OCI-LY7 (cell line): ENCODE results near the gene LAMTOR2. TPM values are rescaled to one million over a fixed set of nuclear protein-coding genes. Genes with fewer than 3 reads are reported as not detected.

Experiments used
- BruUV-seq: library from RNA; stranded (reverse); fragments of 400-500 nt; replicated peaks from 2 replicates; lab custom pipeline; 2021; lab: Mats Ljungman, UMichigan
- CTCF ChIA-PET: fragments of 300-600 bp; sonication (Branson Sonifier 250); formaldehyde crosslinking; loops from one replicate; lab custom pipeline; 2022; ENCODE audit warnings: antibody characterized with exemption; ENCODE audit not compliant: unreplicated experiment; lab: Charles Lee
- POLR2A ChIA-PET: fragments of 300-600 bp; sonication (Branson Sonifier 250); formaldehyde crosslinking; loops from one replicate; lab custom pipeline; 2022; ENCODE audit warnings: antibody characterized with exemption; lab: Charles Lee
- DNase-seq: peaks from one replicate; pipeline ENCODE4 v3.0.0-alpha.2; 2015; ENCODE audit warnings: low spot score
- H2AFZ ChIP-seq: fragments of 200-600 bp; sonication (generic), shearing (Covaris generic); 2 replicates; pipeline ENCODE4 v1.6.1; 2014; ENCODE audit warnings: mild to moderate bottlenecking, antibody characterized with exemption, low read length, moderate library complexity
- H3K27ac ChIP-seq: fragments of 200-600 bp; sonication (generic); 2 replicates; pipeline ENCODE4 v1.5.1; 2014; ENCODE audit warnings: mixed run types, low read depth, mild to moderate bottlenecking, moderate library complexity, low read length, inconsistent platforms; ENCODE audit not compliant: poor library complexity, severe bottlenecking
- H3K36me3 ChIP-seq: fragments of 200-600 bp; sonication (generic); 2 replicates; pipeline ENCODE4 v1.6.1; 2014; ENCODE audit warnings: mild to moderate bottlenecking, antibody characterized with exemption, low read length, moderate library complexity, mixed read lengths; ENCODE audit not compliant: insufficient read depth
- H3K4me1 ChIP-seq: fragments of 200-600 bp; sonication (generic); 2 replicates; pipeline ENCODE4 v1.5.1; 2014; ENCODE audit warnings: mild to moderate bottlenecking, low read length; ENCODE audit not compliant: insufficient read depth, poor library complexity, severe bottlenecking
- H3K4me2 ChIP-seq: fragments of 200-600 bp; sonication (generic); 2 replicates; pipeline ENCODE4 v1.6.1; 2014; ENCODE audit warnings: mild to moderate bottlenecking, low read length
- H3K4me3 ChIP-seq: fragments of 200-600 bp; sonication (generic); 2 replicates; pipeline ENCODE4 v1.5.1; 2014; ENCODE audit warnings: mild to moderate bottlenecking, low read depth, low read length; ENCODE audit not compliant: poor library complexity, severe bottlenecking
- H3K79me2 ChIP-seq: fragments of 200-600 bp; sonication (generic); 2 replicates; pipeline ENCODE4 v1.6.1; 2016; ENCODE audit warnings: low read depth, mild to moderate bottlenecking, low read length, moderate library complexity, mixed read lengths; ENCODE audit not compliant: insufficient read depth
- H3K9me2 ChIP-seq: fragments of 200-600 bp; sonication (generic); 2 replicates; pipeline ENCODE4 v1.6.1; 2016; ENCODE audit warnings: mild to moderate bottlenecking, low read length, mixed read lengths; ENCODE audit not compliant: insufficient read depth
- H3K9me3 ChIP-seq: fragments of 200-600 bp; sonication (generic); 2 replicates; pipeline ENCODE4 v1.6.1; 2014; ENCODE audit warnings: mild to moderate bottlenecking, mixed run types, low read length, mixed read lengths
- H4K20me1 ChIP-seq: fragments of 200-600 bp; sonication (generic); 2 replicates; pipeline ENCODE4 v1.6.1; 2014; ENCODE audit warnings: mild to moderate bottlenecking, antibody characterized with exemption, low read length, moderate library complexity, mixed read lengths; ENCODE audit not compliant: insufficient read depth
- EZH2phosphoT487 ChIP-seq: fragments of 200-600 bp; sonication (generic); IDR thresholded peaks from 2 replicates; pipeline ENCODE4 v1.6.1; 2018; ENCODE audit warnings: low read depth, borderline replicate concordance, mild to moderate bottlenecking, mixed run types, antibody characterized with exemption, low read length, moderate library complexity, mixed read lengths
- intact Hi-C: fragments of 100-400 bp; cut with micrococcal nuclease; formaldehyde crosslinking; loops from one replicate; pipeline ENCODE4 v1.10.0; 2022; ENCODE audit not compliant: unreplicated experiment
- total RNA-seq, 2 experiments: library from RNA; depleted of rRNA in 1 of 2; stranded (reverse); fragments of >200 nt in 1 of 2; shearing (Covaris generic) in 1 of 2; gene quantifications; 2 replicates each; pipeline ENCODE4 v1.2.3, GENCODE V29; 2014 to 2022
- TF ChIP-seq, protein P1 (sequence below): fragments of 200-600 bp; sonication (generic); conservative IDR thresholded peaks from 2 replicates; pipeline ENCODE4 v1.5.1; 2014; ENCODE audit warnings: mild to moderate bottlenecking, antibody characterized with exemption, low read length, moderate library complexity, mixed read lengths

LAMTOR2 gene
- total RNA-seq, 2 experiments from 2014 or later: 55.2 to 71.3 TPM

- POLR2A ChIA-PET: no interaction called here
- peak overlapping the region; percentile 98 for H3K4me2 ChIP-seq
- H3K27ac ChIP-seq: no peak overlapping the region
- no peak for DNase-seq
- BruUV-seq: no TSS peak
- no peaks in the 10 kb centered on the region for H3K36me3 ChIP-seq
- H3K79me2 ChIP-seq: no peaks in the 10 kb centered on the region
- TF ChIP-seq, protein P1, sequence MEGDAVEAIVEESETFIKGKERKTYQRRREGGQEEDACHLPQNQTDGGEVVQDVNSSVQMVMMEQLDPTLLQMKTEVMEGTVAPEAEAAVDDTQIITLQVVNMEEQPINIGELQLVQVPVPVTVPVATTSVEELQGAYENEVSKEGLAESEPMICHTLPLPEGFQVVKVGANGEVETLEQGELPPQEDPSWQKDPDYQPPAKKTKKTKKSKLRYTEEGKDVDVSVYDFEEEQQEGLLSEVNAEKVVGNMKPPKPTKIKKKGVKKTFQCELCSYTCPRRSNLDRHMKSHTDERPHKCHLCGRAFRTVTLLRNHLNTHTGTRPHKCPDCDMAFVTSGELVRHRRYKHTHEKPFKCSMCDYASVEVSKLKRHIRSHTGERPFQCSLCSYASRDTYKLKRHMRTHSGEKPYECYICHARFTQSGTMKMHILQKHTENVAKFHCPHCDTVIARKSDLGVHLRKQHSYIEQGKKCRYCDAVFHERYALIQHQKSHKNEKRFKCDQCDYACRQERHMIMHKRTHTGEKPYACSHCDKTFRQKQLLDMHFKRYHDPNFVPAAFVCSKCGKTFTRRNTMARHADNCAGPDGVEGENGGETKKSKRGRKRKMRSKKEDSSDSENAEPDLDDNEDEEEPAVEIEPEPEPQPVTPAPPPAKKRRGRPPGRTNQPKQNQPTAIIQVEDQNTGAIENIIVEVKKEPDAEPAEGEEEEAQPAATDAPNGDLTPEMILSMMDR: no peak
- TF ChIP-seq EZH2phosphoT487: no peak
- H3K9me3 ChIP-seq: no peaks in the 10 kb centered on the region
- CTCF ChIA-PET: no interaction called here
- H3K9me2 ChIP-seq: no peaks in the 10 kb centered on the region
- peaks cover 30% of the 10 kb centered on the region for H3K4me1 ChIP-seq
- intact Hi-C loops: no loop called here
- H4K20me1 ChIP-seq: no peaks in the 10 kb centered on the region
- H2AFZ ChIP-seq: peak overlapping the region; percentile 94; the same call in 1 of the 2 replicates
- peak overlapping the region; percentile 94 for H3K4me3 ChIP-seq
Measured at GRCh38 chr1:156081180-156081916, 26.8 kb downstream of the LAMTOR2 start.

DNA sequence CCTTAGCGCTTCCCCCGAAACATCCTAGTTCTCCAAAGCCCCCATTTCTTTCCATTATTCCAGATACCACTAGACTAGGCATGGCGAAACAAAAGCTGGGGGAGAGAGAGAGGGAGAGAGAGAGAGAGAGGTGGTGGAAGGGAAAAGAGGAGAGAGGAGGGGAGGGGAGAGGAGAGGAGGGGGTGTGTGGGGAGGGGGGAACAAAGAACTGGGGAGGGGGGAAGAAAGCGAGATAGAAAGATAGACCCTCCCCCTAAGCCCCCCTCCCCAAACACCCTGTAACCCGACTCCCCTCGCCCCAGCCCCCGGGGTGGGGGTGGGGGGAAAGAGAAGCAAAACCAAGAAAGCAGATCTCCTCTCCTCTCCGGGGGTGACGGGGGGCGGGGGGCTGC is 27.3 kb downstream of the LAMTOR2 start:
- Histone ChIP-seq H3K9me2 (no peaks in the 10 kb centered on the region), H3K27ac (no peak overlapping the region), H4K20me1 (no peaks in the 10 kb centered on the region), H2AFZ (peak overlapping the region; percentile 94; the same call in 1 of the 2 replicates), H3K4me2 (peak overlapping the region; percentile 98), H3K36me3 (no peaks in the 10 kb centered on the region), H3K4me3 (peak overlapping the region; percentile 94), H3K79me2 (no peaks in the 10 kb centered on the region), H3K9me3 (no peaks in the 10 kb centered on the region), H3K4me1 (peaks cover 28% of the 10 kb centered on the region)
- DNase-seq: no peak
- BruUV-seq: no TSS peak
- ChIA-PET CTCF (no interaction called here), POLR2A (interaction anchor here (0.5 to 1.3 kb wide), 2 partner anchors 72 to 436 kb away, joined by 3 to 4 read pairs; no protein-coding TSS in a partner anchor)
- TF ChIP-seq EZH2phosphoT487: no peak
- TF ChIP-seq, protein P1: no peak
- intact Hi-C loops: no loop called here
